Endometrial microvascular endothelial cells (primary cell): ENCODE results near the gene SORCS3. TPM values are rescaled to one million over a fixed set of nuclear protein-coding genes. Genes with fewer than 3 reads are reported as not detected.

ENCODE experiments used
- in situ Hi-C: cut with HindIII; loops from 2 replicates; pipeline ENCODE4 v1.10.0; 2017; ENCODE audit warnings: low sequenced_read_pairs, low pct_unique_long_range_greater_than_20kb; ENCODE audit errors: inconsistent ontology term
- total RNA-seq: library from RNA; depleted of rRNA; stranded (reverse); fragments of >200 nt; gene quantifications from one replicate; pipeline ENCODE4 v1.2.3, GENCODE V29; 2015; ENCODE audit errors: inconsistent ontology term

Gene SORCS3
- total RNA-seq, 1 donor from 2014 or later, result not detected

DNA sequence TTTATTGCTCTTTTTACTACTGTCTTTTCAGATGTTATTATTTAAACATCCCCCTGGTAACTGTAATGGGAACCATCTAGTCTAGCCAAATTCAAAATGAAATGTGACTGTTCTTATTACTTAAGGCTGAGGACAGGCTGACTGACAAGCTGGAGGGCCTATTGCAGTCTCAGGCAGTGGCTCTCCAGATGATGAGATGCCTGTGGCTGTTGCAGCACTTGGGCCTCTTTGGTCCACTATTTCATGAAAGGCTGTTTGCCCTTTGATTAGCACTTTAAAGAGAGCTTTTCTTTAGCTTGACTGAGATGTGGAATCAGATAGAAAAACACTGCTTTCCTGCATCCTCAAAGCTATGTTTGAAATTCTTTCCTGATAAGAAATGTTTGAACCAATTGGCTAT lies 540.5 kb downstream of the SORCS3 start:
- in situ Hi-C loops, result no loop called here

DNA sequence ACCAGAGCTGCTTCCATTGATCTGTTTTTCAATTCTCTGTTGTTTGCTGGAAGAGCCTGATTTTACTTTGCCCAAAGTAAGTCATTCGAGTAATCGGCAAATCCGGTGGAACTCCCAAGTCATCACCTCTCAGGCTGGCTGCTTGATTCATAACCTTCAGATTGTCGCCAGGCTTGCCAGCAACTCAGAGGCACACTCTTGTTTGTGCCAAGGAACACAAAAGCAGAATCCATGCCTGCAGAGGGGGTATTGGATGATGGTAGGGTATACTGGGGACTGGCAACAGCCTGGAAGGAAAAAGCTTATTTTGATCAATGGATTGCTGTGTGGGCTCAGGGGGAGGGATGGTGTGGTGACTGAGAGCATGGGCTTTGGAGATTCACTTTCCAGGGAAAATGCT lies 542.4 kb downstream of the SORCS3 start:
- in situ Hi-C loops, result no loop called here

DNA sequence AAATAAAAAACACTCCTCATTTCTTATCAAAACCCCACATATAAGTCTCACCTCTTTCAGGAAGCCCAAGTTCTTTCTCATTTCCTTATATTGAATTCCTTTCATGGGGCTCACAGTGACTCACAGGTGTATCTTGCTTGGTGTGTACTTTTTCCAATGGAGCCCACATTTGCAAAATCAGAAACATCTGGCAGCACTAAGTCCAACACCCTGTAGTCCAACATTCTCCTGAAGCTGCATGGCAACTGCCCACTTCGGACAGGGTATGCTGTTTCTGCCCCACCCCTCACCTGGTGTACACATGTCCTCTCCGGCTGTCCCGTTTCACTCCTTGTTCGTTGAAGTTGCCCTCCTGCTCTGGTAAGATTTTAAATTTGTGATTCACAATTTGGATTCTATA lies 544.1 kb downstream of the SORCS3 start:
- in situ Hi-C loops, result no loop called here

DNA sequence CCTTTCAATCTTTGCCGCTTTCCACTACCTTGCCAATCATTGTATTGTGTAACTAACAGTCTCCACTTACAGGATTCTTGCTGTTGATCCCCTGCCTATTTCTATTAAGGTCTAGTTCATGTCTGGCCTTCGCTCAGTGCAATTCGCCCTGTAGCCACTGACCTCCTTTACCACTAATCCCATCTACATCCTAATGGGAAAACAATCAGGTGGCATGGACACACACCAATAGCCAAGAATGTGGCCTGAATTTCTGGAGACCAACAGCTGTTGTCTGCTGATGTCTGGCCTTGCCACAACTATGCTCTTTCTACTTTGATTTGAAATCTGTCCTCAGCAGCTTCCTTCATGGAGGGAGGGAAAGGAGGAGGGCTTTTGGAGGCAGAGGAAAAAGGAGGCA lies 546.2 kb downstream of the SORCS3 start:
- in situ Hi-C loops, result no loop called here

DNA sequence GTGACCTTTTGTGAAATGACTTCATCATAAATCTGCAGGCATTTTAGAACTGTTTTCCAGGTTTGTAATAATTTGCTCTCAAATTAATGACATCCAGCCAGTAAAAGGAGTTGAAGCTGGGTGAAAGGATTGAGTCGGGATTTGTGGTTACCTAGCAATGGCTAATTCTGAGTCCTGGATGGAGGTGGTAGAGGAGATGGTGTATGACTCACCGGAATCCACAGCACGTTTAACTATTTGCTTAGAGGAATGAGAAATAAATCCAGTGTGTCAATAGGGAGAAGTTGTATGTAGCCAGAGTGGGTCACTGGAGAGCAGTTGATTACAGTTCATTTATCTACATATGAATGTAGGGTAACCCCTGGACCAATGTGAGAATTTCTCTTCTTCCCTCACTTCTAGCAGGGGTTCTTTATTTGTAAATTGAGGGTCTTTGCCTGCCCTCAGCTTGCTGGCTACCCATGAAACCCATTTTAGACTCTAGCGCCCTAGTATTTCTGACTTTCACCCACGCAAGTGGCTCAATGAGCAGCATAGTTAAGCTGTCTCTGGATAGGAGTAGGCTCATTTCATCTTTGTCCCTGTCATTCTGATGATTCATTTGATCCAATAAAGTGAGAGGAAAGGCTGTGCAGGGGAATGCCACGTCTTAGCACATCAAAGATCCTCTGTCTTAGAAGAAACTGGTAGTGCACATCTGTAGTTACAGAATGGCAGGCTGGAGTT lies 547.8 kb downstream of the SORCS3 start:
- in situ Hi-C loops, result no loop called here

DNA sequence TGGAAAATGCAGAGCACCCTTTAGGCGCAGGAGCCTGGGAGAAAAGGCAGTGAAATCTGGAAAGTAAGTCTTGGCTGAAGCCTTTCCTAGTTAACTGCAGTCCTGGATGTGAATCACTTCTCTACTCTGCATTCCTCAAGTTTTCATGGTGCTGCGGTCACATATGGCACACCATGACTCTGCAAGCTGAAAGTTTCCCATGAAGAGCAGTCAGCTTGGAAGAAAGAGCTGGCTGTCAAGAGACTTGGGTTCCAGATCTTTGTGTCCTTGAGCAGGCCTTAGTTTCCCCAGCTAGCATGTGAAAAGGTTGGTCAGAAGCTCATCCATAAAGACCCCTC lies 548.3 kb downstream of the SORCS3 start:
- in situ Hi-C loops, result no loop called here

DNA sequence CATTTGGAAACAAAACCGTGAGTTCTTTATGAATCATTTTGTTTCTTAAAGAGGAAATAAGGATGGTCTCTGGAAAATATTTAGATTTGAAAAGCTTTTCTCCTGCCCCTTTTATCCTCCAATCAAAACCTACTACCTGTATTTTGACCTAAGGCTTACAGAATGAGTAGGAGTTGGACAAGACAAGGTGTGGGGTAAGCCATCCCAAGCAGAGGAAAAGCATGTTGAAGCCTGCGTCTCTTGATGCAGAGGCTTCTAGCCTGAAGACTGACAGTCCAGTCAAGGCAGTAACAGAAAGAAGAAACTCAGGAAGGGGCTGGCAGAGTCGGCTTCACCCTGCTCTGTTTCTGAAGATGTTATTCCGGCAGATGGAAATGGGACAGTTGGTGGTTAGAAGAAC lies 551.1 kb downstream of the SORCS3 start:
- in situ Hi-C loops, result no loop called here

DNA sequence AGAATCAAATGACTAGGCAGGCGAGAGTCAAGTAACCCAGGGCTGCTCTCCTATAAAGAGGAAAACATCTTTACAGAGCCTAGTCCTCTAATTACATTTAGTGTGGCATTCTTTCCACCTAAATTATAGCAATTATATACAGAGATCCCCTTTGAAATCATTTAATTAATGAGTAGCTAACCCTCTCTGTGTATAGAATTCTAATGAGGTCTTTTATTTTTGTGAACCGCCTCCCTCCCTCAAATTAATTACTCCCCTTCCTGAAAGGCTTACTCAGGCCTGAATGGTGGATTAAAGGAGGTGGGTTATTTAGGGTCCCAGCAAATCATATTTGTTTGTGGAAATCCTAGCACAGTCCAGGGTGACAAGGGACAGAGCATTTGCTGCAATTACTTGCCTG lies 551.8 kb downstream of the SORCS3 start:
- in situ Hi-C loops, result no loop called here

DNA sequence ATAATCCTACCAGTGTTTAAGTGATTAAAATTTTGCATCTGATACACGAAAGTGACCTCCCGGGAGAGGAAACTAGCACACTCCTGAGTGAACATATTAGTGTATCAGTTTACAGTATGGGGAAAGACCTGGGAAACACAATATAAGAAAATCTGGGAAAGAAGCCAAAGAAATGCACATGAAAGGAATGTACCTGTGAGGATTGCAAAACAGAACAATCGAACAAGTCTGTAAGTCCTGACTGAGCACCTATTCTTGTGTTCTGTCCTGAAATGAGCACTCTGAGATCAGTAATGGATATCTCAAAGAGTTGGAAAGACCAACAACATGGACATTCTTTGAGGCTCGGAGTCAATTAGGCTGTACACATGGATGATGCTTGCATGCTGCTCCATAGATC lies 554.7 kb downstream of the SORCS3 start:
- in situ Hi-C loops, result no loop called here

DNA sequence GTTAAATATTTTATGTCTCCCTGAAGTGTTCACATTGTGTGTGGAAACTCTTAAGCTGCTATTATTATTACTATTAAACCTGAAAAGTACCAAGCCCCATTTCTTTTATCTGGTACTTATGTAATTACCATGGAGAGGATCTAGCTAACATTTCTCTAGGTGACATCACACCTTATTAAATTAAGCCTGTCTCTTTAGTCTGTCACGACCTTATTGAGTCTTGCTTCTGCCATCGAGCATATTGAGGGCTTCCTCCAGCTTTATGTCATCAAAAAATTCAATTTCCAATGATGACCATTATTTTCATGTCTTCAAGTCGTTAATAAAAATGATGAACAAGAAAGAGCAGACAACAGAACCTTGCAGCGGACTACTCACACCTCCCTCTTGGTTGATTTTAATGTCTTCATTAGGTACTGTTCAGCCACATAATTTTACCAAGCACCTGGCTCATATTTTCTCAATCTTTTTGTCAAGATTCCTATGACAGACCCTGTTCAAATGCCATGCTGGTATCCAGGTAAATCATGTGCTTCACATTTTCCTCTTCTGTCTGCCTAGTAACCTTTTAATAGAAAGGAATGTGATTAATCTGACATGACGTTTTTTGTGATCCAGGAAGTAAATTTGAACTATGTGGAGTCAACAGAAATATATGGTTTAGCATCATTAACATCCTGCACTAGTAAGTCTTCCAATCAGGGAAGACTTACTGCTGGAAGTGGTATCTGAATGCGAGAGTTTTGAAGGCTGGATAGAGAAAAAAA lies 556.7 kb downstream of the SORCS3 start:
- in situ Hi-C loops, result no loop called here

DNA sequence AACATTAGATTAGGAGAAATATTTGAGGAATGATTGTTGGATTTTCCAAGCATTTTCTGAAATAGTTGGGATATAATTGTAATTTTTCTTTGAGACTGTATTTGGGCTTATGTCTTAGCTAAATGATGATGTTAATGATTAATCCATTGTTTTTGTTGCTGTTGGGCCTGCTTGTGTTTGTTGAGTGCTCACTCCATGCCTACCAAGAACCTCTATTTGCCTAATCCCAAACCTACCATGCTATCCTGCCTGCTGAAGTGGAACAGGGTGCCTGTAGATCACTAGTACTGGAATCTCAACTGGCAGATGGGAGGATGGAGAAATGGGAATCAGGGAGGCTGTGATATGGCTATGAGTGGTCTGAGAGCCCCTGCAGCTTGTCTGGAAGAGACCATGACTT lies 565.5 kb downstream of the SORCS3 start:
- in situ Hi-C loops, result no loop called here

DNA sequence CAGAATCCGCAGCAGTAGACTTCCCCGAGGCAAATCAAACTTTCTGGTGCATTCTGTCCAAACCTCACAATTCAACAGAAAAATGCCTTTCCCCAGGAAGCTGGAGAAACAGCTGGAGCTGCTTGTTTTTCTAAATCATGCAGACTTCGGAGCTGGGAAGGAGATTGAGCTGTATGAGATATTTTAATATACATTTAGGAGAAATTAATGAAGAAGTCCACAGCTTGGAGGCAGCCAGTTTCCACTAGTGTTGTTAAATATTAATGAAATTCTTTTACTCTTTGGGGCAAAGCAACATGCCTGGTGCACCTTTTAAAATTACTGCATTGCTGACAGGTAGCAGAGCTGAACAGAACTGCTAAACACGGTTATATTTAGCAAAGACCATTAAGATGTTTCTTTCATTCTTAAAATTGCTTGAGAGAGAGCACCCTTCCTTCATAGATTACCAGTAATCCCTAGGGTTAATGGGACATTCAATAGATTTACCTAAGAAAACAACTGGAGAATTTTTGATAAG lies 566.4 kb downstream of the SORCS3 start:
- in situ Hi-C loops, result no loop called here

DNA sequence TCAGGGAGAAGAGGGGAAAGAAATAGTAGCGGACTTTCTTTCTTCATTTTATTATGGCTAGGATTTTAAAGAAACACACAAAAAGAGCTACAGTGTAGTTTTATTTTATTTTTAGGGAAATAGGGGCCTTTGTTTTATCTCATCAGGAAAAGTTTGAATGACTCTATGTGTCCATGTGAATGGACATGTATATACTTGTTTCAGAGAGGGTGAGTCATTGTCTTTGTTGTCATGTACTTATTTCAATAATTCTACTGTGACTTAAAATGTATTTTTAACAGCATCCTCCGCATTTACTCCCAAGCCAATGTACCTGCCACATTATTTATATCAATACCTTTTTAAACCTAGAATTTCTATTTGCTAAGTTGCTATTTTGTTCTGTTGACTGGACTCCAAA lies 569.5 kb downstream of the SORCS3 start:
- in situ Hi-C loops, result no loop called here

DNA sequence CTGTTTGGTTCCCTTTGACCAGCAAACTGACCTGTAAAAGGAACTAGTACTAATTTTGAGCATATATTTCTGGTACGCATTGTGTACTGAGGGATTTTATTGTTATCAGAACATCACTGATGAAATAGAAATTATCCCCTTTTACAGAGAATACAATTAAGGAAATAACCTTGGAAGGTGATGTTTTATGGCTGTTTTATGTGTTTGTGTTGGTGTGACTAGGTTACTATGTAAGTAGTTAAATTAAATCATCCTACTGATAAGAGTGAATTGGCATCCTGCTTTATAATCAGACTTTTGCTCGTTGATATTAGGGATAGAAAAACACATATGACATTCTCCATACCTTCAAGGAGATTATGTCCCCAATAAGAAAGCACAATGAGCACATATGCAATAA lies 596.6 kb downstream of the SORCS3 start:
- in situ Hi-C loops, result no loop called here

DNA sequence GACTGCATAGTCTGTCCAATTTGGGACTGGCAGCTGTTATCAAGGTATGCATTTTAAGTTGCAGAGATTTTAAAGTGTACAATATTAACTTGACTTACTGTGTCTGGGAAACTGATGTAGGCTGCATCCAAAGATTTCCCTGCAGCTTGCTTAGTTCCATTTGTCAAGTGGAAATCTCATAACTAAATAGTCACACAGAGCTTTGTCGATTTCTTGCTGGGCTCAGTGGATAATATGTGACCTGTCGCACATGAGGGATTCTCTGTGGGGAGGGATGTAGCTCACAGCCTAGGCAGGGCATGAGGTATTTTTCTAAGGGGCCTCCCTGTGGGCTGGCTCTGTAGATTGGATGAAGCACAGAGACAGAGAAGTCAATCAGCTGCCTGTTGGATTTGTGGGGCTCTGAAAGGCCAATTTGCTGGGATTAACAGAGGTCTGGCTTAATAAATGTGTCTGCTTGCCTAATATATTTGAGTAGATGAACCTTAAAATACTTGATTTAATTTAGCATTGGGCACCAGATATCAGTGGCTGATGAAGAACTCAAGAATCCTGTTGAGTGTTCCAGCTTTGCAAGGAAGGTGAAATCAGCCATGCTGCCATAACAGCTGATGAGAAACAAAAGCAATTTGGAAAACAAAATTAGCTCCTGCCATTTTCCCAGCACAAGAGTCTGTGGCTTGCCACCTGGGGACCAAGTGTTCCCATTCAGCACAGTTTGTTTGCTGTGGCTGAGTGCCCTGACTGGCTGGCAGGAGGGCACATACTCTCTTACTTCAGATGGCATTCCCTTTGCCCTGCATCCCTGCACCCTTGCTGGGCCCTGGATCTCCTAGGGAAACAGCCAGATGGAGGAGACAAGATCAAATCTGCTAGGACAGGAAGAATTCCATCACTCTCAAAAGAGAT lies 598.5 kb downstream of the SORCS3 start:
- in situ Hi-C loops, result no loop called here

DNA sequence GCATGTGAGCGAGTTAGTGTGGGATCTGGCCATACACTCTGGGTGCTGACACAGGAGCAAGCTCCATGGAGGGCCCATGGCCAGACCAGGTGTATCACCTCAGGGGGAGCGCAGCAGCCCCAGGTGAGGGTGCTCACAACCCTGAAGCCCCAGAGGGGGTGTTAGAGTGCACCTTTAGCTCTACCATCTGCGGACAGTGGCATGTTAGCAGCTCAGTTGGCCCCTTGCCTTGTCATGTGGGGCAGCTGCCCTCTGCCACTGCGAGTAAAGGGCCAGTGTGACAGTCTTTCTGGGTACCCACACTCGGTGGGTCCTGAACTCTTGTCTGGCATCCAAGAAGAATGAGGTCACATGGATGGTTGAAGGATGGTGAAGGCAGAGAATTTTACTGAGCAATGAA lies 600.2 kb downstream of the SORCS3 start:
- in situ Hi-C loops, result no loop called here

DNA sequence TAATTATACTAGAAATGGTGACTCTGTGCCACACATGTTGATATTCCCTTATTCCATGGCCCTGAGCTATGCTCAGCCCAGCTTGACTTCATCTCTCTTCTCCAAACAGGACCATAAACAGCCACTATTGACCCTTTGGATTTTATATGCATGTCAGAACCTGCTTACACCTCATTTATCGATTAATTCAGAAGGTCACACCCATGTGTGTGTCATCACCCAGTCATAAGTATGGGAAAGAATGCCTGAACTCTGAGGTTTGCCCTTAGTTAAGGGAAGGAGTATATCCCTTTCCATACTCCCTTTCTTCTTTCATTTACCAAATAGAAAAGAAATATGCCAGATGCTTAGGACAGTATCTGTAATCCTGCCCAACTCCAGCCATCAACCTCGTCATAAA lies 602.3 kb downstream of the SORCS3 start:
- in situ Hi-C loops, result no loop called here

DNA sequence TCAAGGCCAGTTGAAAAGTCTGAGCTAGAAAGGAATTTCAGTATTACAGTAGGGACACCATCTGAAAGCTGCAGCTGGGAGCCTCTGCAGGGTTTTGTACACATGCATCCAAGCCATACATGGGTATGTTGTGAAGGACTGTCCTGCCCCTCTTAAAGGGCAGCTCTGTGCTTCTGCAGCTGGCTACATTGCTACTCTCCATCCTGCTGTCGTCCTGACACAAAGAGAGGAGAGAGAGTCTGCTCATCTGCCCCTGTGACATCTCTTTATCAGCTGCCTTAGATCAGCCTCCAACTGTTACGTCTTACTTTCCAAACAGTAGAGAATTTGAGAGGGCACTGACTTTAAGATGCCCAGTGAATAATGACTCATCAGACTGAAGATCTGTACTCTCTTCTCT lies 602.7 kb downstream of the SORCS3 start:
- in situ Hi-C loops, result no loop called here

DNA sequence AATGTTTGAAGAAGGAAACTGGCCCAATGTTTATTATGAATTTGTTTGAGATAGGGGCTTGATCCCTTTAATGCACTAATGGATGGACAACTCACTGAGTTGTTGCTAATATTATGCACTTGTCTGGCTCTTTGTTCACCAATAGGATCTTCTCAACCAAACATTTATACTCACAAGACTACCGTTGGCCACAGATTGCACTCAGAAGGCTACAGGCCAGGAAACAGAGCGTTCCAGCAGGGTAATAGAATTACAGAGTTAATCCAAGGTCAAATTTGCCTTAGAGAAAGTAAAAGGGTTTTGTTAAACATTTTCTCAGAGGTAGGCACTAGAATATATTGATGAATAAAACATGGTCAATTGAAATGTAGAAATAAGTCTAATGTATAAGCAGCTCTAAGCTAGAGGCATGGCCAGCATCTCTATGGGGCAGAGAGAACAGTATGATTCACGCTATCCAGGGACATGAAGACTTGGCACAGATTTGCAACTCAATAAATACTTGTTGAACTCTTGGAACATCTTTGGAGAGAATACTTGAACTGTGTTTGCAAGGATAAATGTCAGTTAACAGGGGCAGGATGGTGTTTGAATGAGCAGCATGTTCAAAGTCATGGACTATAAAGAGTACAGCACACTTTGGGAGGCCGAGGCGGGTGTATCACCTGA lies 606.9 kb downstream of the SORCS3 start:
- in situ Hi-C loops, result no loop called here
